Measurements from ENCODE around the gene KHDC3L.
"Not testable (repeated sequence)": the region's sequence is repeated elsewhere in the genome, so short reads cannot be mapped to it uniquely, and the experiment has no call there.

Gene KHDC3L

GRCh38 chr6:73369563-73369962 is 7.1 kb downstream of the KHDC3L start, which contains the start of gene OOEP:
OOEP (minus strand) TSS chr6:73369897; CDS start chr6:73369792, 105 bp downstream.
- DNase-seq (ENCODE audit: low read depth in 2 of 2) = no peak

GRCh38 chr6:73371984-73372383 is 9.5 kb downstream of the KHDC3L start:
- DNase-seq (ENCODE audit: low read depth in 2 of 2) = no peak

GRCh38 chr6:73372516-73372915 is 10.1 kb downstream of the KHDC3L start:
- no peak for DNase-seq (ENCODE audit: low read depth in 2 of 2)

GRCh38 chr6:73375216-73375615 is 12.8 kb downstream of the KHDC3L start:
- no peak for DNase-seq (ENCODE audit: low read depth in 2 of 2)

GRCh38 chr6:73377225-73377624 is 14.8 kb downstream of the KHDC3L start:
- no peak for DNase-seq (ENCODE audit: low read depth in 2 of 2)

GRCh38 chr6:73381531-73381930 is 19.1 kb downstream of the KHDC3L start:
- not testable (repeated sequence) for DNase-seq (ENCODE audit: low read depth in 2 of 2)

- no peak for DNase-seq (ENCODE audit: low read depth in 2 of 2)
Measured at GRCh38 chr6:73382462-73383113, 20.1 kb downstream of the KHDC3L start.

- no peak for DNase-seq (ENCODE audit: low read depth in 2 of 2)
Measured at GRCh38 chr6:73388433-73388799, 26.0 kb downstream of the KHDC3L start.

- DNase-seq (ENCODE audit: low read depth in 2 of 2) = peak in 1 of 2 donors; percentile 23
Measured at GRCh38 chr6:73388800-73389512, 26.5 kb downstream of the KHDC3L start.

GRCh38 chr6:73389854-73390253 is 27.4 kb downstream of the KHDC3L start:
- no peak for DNase-seq (ENCODE audit: low read depth in 2 of 2)

GRCh38 chr6:73391675-73392074 is 29.2 kb downstream of the KHDC3L start:
- DNase-seq (ENCODE audit: low read depth in 2 of 2) = no peak

GRCh38 chr6:73392188-73392587 is 29.7 kb downstream of the KHDC3L start:
- DNase-seq (ENCODE audit: low read depth in 2 of 2) = not testable (repeated sequence)

- DNase-seq (ENCODE audit: low read depth in 2 of 2) = no peak
Measured at GRCh38 chr6:73393278-73393677, 30.8 kb downstream of the KHDC3L start.

GRCh38 chr6:73394577-73395354 is 32.3 kb downstream of the KHDC3L start, which contains the start of gene DDX43:
DDX43 (plus strand) TSS chr6:73394828; CDS start chr6:73394906, 78 bp downstream.
- DNase-seq (ENCODE audit: low read depth in 2 of 2) = no peak

- no peak for DNase-seq (ENCODE audit: low read depth in 2 of 2)
Measured at GRCh38 chr6:73395875-73396274, 33.4 kb downstream of the KHDC3L start.

- DNase-seq (ENCODE audit: low read depth in 2 of 2) = no peak
Measured at GRCh38 chr6:73400656-73401055, 38.2 kb downstream of the KHDC3L start.

GRCh38 chr6:73409395-73409794 is 46.9 kb downstream of the KHDC3L start:
- no peak for DNase-seq (ENCODE audit: low read depth in 2 of 2)

GRCh38 chr6:73413102-73413501 is 50.6 kb downstream of the KHDC3L start:
- DNase-seq (ENCODE audit: low read depth in 2 of 2) = no peak

All from stimulated activated CD4-positive, alpha-beta T cell treated with anti-CD3 and anti-CD28 coated beads, Interleukin-1b, Interleukin-23, amount 100 ng/mL, for 1 hour (primary cell).